Measurements from ENCODE around the gene VPS51. TPM values are rescaled to one million over a fixed set of nuclear protein-coding genes. Genes with fewer than 3 reads are reported as not detected.
"Not testable (repeated sequence)": the region's sequence is repeated elsewhere in the genome, so short reads cannot be mapped to it uniquely, and the experiment has no call there.

VPS51 gene
- total and polyA plus RNA-seq, 4 donors, result 73.0 to 191 (median 111) TPM

DNA sequence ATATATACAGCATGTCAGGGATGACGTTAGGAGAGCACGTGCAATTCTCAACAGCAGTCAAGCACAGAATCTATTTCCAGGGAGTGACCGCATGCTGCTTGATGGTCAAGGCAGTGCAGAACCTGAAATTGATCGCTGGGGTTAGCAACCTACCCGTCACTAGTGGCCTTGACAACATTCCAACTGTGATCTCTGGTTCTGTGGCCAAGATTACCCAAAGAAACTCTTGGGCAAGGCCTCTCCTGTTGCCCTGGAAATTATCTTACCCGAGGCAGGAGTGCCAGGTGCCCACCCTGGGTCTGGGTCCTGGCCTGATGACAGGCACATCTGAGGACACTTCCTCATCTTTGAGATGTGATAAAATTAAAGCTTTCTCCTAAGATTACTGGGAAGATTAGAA, 17.8 kb downstream of the VPS51 start:
- Histone ChIP-seq H3K4me3 (ENCODE audit: low read length in 2 of 2) (no peak overlapping the region), H3K27ac (ENCODE audit: low read depth in 1 of 2, low read length in 2 of 2) (no peak overlapping the region), H3K9me3 (ENCODE audit: control insufficient read depth, low read length) (no peaks in the 10 kb centered on the region), H3K36me3 (ENCODE audit: control insufficient read depth in 1 of 2, insufficient read depth in 2 of 2, low read length in 1 of 2) (no peaks in the 10 kb centered on the region), H3K27me3 (ENCODE audit: control insufficient read depth in 1 of 2, insufficient read depth in 2 of 2, low read length in 1 of 2) (no peaks in the 10 kb centered on the region), H3K4me1 (ENCODE audit: control insufficient read depth in 1 of 2, insufficient read depth in 2 of 2, low read length in 2 of 2) (no peaks in the 10 kb centered on the region)
- DNase-seq, result no peak
- 55 to 59% methylated on average over 6 of the region's 6 CpGs for WGBS, 2 donors
- ATAC-seq (ENCODE audit: low FRiP score), result no peak
- intact Hi-C loops (cut with DNase I), result no loop called here

DNA sequence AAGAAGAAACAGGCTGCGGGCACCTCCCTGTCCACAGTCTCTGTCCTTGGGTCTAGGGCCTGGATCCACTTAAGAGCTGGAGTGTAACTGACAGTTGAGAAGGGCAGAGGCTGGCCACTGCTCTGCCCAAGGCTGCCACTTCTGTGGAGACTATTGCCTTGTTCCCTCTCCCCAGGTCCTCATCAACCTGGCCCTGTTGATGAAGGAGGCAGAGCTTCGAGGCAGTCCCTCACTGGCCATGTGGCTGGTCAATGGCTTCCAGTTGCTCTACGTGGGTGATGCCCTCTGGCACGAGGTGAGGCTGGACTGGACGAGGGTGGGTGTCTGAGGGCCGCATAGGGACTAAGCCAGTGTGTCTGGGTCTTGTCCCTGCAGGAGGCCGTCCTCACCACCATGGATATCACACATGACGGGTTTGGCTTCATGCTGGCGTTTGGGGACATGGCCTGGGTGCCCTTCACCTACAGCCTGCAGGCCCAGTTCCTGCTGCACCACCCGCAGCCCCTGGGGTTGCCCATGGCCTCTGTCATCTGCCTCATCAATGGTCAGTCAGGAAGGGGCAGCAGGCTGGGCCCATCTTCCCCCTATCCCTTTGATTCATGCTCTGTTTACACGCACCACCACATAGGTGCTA, 18.6 kb downstream of the VPS51 start:
- intact Hi-C loops (cut with DNase I), result loop anchor here in 1 of 2 donors (5.0 kb wide), 1 partner anchor 102 kb away; the partner anchor contains the start of gene ARL2
- no peaks in the 10 kb centered on the region for H3K36me3 ChIP-seq (ENCODE audit: control insufficient read depth in 1 of 2, insufficient read depth in 2 of 2, low read length in 1 of 2)
- H3K4me3 ChIP-seq (ENCODE audit: low read length in 2 of 2), result no peak overlapping the region
- WGBS, 2 donors, result 83% methylated on average over 11 of the region's 11 CpGs
- H3K27me3 ChIP-seq (ENCODE audit: control insufficient read depth in 1 of 2, insufficient read depth in 2 of 2, low read length in 1 of 2), result no peaks in the 10 kb centered on the region
- no peaks in the 10 kb centered on the region for H3K9me3 ChIP-seq (ENCODE audit: control insufficient read depth, low read length)
- no peak for ATAC-seq (ENCODE audit: low FRiP score)
- H3K27ac ChIP-seq (ENCODE audit: low read depth in 1 of 2, low read length in 2 of 2), result no peak overlapping the region
- DNase-seq, result no peak
- H3K4me1 ChIP-seq (ENCODE audit: control insufficient read depth in 1 of 2, insufficient read depth in 2 of 2, low read length in 2 of 2), result no peaks in the 10 kb centered on the region

DNA sequence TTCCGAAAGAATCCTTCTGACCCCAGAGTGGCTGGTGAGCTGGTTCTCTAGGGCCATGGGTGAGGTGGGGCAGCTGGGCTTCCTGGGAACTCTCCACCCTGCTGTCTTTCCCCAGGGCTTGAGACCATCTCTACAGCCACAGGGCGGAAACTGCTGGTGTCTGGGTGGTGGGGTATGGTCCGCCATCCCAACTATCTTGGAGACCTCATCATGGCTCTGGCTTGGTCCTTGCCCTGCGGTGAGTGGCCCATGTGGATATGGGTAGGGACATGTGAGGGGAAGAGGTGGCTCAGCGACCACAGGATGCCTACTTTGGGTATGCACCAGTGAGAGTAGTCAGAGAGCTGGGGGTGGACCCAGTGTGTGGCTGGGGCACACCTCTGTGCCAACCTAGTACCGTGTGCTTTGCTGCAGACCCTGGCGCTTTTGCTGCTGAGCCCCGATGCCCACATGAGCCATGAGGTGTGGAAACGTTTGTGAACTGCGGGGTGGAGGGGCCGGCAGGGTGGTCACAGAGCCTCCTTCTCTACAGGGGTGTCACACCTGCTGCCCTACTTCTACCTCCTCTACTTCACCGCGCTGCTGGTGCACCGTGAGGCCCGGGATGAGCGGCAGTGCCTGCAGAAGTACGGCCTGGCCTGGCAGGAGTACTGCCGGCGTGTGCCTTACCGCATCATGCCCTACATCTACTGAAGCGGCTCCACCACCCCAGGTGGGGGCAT, 19.5 kb downstream of the VPS51 start:
- 91% methylated on average over 21 of the region's 21 CpGs for whole genome bisulfite sequencing, 2 donors
- Histone ChIP-seq H3K36me3 (ENCODE audit: control insufficient read depth in 1 of 2, insufficient read depth in 2 of 2, low read length in 1 of 2) (no peaks in the 10 kb centered on the region), H3K27ac (ENCODE audit: low read depth in 1 of 2, low read length in 2 of 2) (no peak overlapping the region), H3K27me3 (ENCODE audit: control insufficient read depth in 1 of 2, insufficient read depth in 2 of 2, low read length in 1 of 2) (no peaks in the 10 kb centered on the region), H3K4me1 (ENCODE audit: control insufficient read depth in 1 of 2, insufficient read depth in 2 of 2, low read length in 2 of 2) (no peaks in the 10 kb centered on the region), H3K4me3 (ENCODE audit: low read length in 2 of 2) (no peak overlapping the region), H3K9me3 (ENCODE audit: control insufficient read depth, low read length) (no peaks in the 10 kb centered on the region)
- no peak for DNase-seq
- intact Hi-C loops (cut with DNase I), result loop anchor here (2.0 to 5.0 kb wide), 3 partner anchors 65 to 103 kb away; partner anchors contain the start of genes ARL2 (in 2 of the 2) and CAPN1 (in 1 of the 2)
- ATAC-seq (ENCODE audit: low FRiP score), result no peak

DNA sequence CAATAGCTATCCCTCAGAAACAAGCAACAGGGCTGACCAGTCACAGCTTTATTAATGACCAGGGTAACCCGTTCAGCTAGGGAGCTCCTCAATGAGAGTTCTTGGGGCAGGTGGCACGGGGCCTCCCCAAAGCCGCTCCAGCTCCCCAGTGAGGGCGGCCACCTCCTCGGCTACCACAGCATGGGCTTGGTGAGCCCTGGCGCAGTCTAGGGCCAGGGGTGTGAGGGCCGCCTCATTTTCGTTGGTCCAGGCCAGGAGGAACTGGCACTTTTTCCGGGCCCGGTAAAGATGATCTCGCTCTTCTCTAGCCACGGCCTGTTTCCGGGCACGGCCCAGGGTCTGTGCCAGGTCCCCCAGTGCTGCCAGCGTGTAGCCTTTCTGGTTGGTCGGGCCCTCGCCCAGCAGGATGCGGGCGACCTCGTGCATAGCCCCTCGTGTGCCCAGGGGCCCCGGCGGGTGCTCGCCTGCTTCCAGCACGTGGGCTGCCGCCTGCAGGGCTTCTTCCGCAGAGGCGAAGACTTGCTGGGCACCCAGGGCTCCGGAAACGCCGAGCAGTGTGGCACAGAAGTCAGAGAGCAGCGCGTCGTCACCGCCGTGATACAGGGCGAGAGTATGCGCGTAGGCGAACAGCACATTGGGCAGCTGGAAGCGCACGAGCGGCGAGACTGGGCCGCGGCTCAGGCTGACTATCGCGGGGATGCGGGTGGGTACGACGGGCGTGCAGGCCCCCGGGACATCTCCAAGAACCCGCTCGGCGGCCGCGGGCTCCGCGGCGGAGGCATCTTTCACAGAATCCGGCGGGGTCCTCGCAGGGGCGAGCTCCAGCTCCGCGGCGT, 20.6 kb downstream of the VPS51 start:
- intact Hi-C loops (cut with DNase I), result loop anchor here (2.0 to 5.0 kb wide), 3 partner anchors 64 to 104 kb away; partner anchors contain the start of genes ARL2 (in 2 of the 2) and CAPN1 (in 1 of the 2)
- Histone ChIP-seq H3K27me3 (ENCODE audit: control insufficient read depth in 1 of 2, insufficient read depth in 2 of 2, low read length in 1 of 2) (no peaks in the 10 kb centered on the region), H3K4me3 (ENCODE audit: low read length in 2 of 2) (peak overlapping the region; percentile 70 to 80), H3K36me3 (ENCODE audit: control insufficient read depth in 1 of 2, insufficient read depth in 2 of 2, low read length in 1 of 2) (no peaks in the 10 kb centered on the region), H3K4me1 (ENCODE audit: control insufficient read depth in 1 of 2, insufficient read depth in 2 of 2, low read length in 2 of 2) (no peaks in the 10 kb centered on the region), H3K9me3 (ENCODE audit: control insufficient read depth, low read length) (no peaks in the 10 kb centered on the region), H3K27ac (ENCODE audit: low read depth in 1 of 2, low read length in 2 of 2) (peak overlapping the region in 1 of 2 donors; percentile 71)
- ATAC-seq (ENCODE audit: low FRiP score) (no peak), DNase-seq (peak in 1 of 2 donors; percentile 86)
- WGBS, 2 donors, result 13 to 14% methylated on average over 68 of the region's 68 CpGs

DNA sequence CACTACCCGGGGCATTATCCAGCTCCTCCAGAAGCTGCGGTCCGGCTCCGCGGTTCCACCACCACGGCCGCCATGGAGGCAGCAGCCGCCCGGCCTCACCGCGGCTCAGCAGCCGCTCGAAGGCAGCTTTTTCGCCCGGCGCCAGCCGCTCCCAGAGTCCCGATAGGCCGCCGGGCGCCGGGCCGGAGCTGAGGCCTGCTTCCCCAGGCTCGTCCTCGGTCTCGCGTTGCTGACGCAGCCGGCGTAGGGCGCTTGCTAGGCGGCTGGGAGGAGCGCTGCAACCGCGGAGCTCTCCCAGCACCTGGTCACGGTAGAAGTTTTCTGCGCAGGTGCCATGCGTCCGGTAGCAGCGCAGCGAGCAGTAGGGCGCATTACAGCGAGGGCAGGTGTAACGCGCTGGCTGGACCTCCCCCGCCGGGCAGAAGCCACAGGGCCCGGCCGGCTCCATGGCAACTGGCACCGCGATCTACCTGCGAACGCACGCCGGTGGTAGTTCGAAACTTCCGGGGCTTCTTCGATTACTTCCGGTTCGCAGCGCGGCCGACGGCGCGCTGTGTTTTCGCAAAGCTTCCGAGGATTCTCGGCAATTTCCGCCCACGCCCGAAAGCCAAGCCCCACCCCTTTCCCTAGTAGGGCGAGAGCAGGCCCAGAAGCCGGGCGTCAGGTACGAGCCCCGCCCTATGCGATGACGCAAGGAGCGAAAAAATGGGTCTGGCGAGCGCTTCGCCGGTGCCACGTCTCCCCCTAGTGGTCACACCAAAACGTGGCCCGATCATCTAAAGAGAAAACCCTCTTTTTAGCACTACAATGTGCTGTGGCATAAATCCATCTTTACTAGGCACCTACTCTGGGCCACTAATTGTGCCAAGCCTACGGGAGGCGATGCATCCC, 21.4 kb downstream of the VPS51 start, which contains the start of gene ZNHIT2:
TSS of gene ZNHIT2 (minus strand) at position 496 of the 891 bp plus-strand sequence. CDS start at position 448, 48 bp downstream.
- DNase-seq (peak; percentile 100), ATAC-seq (ENCODE audit: low FRiP score) (peak; percentile 93)
- intact Hi-C loops (cut with DNase I), result loop anchor here (2.0 to 5.0 kb wide), 3 partner anchors 63 to 105 kb away; partner anchors contain the start of genes ARL2 (in 2 of the 2) and CAPN1 (in 1 of the 2)
- H3K9me3 ChIP-seq (ENCODE audit: control insufficient read depth, low read length), result no peaks in the 10 kb centered on the region
- H3K36me3 ChIP-seq (ENCODE audit: control insufficient read depth in 1 of 2, insufficient read depth in 2 of 2, low read length in 1 of 2), result no peaks in the 10 kb centered on the region
- H3K4me1 ChIP-seq (ENCODE audit: control insufficient read depth in 1 of 2, insufficient read depth in 2 of 2, low read length in 2 of 2), result no peaks in the 10 kb centered on the region
- no peaks in the 10 kb centered on the region for H3K27me3 ChIP-seq (ENCODE audit: control insufficient read depth in 1 of 2, insufficient read depth in 2 of 2, low read length in 1 of 2)
- peak within 1 kb of the TSS; percentile 70 to 80 for H3K4me3 ChIP-seq (ENCODE audit: low read length in 2 of 2)
- peak within 1 kb of the TSS in 1 of 2 donors; percentile 71 for H3K27ac ChIP-seq (ENCODE audit: low read depth in 1 of 2, low read length in 2 of 2)
- WGBS, 2 donors, result 0% methylated on average over 87 to 89 of the region's 89 CpGs

DNA sequence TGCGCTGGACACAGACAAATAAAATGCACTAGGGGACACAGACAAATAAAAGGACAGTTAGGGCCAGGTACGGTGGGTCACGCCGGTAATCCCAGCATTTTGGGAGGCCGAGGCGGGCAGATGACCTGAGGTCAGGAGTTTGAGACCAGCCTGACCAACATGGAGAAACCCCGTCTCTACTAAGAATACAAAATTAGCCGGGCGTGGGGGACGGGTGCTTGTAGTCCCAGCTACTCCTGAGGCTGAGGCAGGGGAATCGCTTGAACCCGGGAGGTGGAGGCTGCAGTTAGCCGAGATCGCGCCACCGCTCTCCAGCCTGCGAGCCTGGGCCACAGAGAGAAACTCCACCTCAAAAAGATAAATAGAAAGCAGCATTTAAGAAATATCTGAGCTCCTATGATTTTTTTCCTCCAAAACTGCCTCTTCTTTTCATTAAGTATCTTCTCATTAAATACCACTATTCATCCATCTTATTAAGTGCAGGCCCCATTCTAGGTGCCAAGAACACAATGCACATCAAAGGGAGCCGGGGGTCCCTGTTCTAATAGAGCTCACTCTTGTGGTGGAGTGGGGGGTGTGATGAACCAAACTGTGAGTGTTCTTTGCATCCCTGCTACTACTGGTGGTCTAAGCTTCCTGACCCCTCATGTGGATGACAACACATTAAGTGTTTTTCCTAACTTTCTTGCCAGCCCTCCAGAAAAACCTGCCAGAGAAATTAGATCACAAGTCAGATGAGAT, 22.3 kb downstream of the VPS51 start:
- ATAC-seq (ENCODE audit: low FRiP score) (no peak), DNase-seq (peak in 1 of 2 donors; percentile 74)
- H3K4me1 ChIP-seq (ENCODE audit: control insufficient read depth in 1 of 2, insufficient read depth in 2 of 2, low read length in 2 of 2), result no peaks in the 10 kb centered on the region
- intact Hi-C loops (cut with DNase I), result loop anchor here in 1 of 2 donors (5.0 kb wide), 1 partner anchor 106 kb away; the partner anchor contains the start of gene ARL2
- no peak overlapping the region for H3K27ac ChIP-seq (ENCODE audit: low read depth in 1 of 2, low read length in 2 of 2)
- H3K4me3 ChIP-seq (ENCODE audit: low read length in 2 of 2), result no peak overlapping the region
- no peaks in the 10 kb centered on the region for H3K27me3 ChIP-seq (ENCODE audit: control insufficient read depth in 1 of 2, insufficient read depth in 2 of 2, low read length in 1 of 2)
- WGBS, 2 donors, result 76 to 79% methylated on average over 18 of the region's 18 CpGs
- H3K36me3 ChIP-seq (ENCODE audit: control insufficient read depth in 1 of 2, insufficient read depth in 2 of 2, low read length in 1 of 2), result no peaks in the 10 kb centered on the region
- no peaks in the 10 kb centered on the region for H3K9me3 ChIP-seq (ENCODE audit: control insufficient read depth, low read length)

DNA sequence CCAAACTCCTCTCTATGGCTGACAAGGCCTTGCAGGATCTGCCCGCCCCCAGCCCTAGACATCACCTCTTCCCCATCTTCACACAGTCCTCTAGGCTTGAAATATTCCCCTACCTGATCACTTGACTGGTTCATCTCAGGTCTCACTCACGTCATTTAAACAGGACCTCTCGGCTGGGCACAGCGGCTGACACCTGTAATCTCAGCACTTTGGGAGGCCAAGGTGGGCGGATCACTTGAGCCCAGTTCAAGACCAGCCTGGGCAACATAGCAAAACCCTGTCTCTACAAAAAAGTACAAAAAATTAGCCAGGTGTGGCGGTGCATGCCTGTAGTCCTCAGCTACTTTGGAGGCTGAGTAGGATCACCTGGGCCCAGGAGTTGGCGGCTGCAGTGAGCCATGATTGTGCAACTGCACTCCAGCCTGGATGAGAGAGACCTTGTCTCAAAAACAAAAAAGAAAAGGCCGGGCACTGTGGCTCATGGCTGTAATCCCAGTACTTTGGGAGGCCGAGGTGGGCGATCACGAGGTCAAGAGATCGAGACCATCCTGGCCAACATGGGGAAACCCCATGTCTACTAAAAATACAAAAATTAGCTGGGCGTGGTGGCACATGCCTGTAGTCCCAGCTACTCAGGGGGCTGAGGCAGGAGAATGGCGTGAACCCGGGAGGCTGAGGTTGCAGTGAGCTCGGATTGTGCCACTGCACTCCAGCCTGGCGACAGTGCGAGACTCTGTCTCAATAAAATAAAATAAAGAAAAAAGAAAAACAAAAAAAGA, 23.1 kb downstream of the VPS51 start:
- DNase-seq; H3K36me3 ChIP-seq (ENCODE audit: control insufficient read depth in 1 of 2, insufficient read depth in 2 of 2, low read length in 1 of 2); H3K4me1 ChIP-seq (ENCODE audit: control insufficient read depth in 1 of 2, insufficient read depth in 2 of 2, low read length in 2 of 2); H3K27ac ChIP-seq (ENCODE audit: low read depth in 1 of 2, low read length in 2 of 2); H3K4me3 ChIP-seq (ENCODE audit: low read length in 2 of 2); ATAC-seq (ENCODE audit: low FRiP score); H3K9me3 ChIP-seq (ENCODE audit: control insufficient read depth, low read length); H3K27me3 ChIP-seq (ENCODE audit: control insufficient read depth in 1 of 2, insufficient read depth in 2 of 2, low read length in 1 of 2): not testable (repeated sequence)
- 86 to 88% methylated on average over 18 of the region's 18 CpGs for WGBS, 2 donors
- intact Hi-C loops (cut with DNase I), result loop anchor here in 1 of 2 donors (5.0 kb wide), 1 partner anchor 107 kb away; the partner anchor contains the start of gene ARL2

All from aorta (tissue), 5 donors.